NB4 (cell line): ENCODE data around the gene PLCH2.

Source experiments
- DNase-seq: peaks from one replicate; pipeline ENCODE4 v3.0.0; 2010; ENCODE audit warnings: low read depth
- H3K4me3 ChIP-seq: one replicate; pipeline ENCODE4 v1.5.1; 2011; ENCODE audit warnings: mild to moderate bottlenecking, low read depth, low read length, moderate library complexity
- MYC ChIP-seq: IDR thresholded peaks from 2 replicates; pipeline ENCODE4 v1.6.1; 2011; ENCODE audit warnings: low read depth, low read length
- POLR2A ChIP-seq: IDR thresholded peaks from 2 replicates; pipeline ENCODE4 v1.6.1; 2011; ENCODE audit warnings: mild to moderate bottlenecking; ENCODE audit not compliant: insufficient read length; ENCODE audit errors: extremely low read depth
- TF ChIP-seq, protein P1 (sequence below): IDR thresholded peaks from 2 replicates; pipeline ENCODE4 v1.6.1; 2011; ENCODE audit warnings: low read depth, low read length
- TF ChIP-seq, protein P2 (sequence below): IDR thresholded peaks from one replicate; pipeline ENCODE4 v1.5.1; 2012; ENCODE audit warnings: low read depth, low read length

Gene PLCH2

DNA sequence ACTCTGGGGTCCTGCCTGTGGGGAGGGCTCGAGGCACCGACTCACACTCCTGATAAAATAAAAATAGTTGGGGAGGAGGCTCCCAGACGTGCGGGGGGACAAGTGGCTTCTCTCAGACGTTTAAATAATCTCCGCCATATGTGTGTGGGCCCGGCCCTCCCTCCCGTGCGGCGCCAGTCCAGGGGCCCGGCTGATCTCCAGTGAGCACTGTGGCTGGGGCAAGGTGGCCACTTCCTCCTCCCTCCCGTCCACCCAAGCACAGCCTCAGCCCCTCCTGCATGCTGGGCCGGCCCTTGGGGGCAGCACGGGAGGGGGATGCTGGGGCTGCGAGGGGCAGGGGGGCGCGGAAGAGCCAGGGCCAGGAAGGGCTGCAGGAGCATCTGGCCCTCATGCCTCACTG is 4.0 kb upstream of the PLCH2 start:
- TF ChIP-seq, protein P1, sequence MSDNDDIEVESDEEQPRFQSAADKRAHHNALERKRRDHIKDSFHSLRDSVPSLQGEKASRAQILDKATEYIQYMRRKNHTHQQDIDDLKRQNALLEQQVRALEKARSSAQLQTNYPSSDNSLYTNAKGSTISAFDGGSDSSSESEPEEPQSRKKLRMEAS = no peak
- no peak for TF ChIP-seq MYC
- no peak overlapping the region for H3K4me3 ChIP-seq
- no peak for DNase-seq

DNA sequence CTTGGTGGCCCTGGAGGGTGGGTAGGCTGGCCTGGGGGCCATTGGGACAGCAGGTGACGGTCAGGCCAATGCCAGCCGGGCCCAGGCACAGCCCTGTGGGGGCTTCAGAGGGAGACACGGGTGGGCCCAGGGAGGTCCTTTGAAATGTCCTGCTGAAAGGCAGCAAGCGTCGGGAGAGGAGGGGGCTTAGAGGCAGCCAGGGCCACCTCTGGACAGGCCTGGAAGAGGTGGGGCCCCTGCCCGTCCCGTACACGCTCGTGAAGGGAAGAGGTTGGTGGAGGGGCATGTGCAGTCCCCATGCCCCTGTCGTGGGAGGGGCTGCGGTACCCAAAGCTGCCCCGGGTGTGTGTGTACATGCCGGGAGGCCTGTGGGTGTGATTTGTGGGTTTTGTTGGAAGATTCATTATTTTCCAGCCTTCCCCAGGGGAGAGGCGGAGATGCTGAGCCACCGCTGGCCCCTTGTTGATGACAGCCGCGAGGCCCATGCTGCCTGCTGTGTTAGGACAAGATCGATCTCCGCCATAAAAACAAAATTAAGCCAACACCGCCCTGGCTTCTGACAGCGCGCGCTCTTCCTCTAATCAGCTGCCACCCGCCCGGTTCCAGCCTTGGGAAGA is 3.4 kb upstream of the PLCH2 start:
- no peak overlapping the region for H3K4me3 ChIP-seq
- TF ChIP-seq MYC (no peak), POLR2A (no peak)
- TF ChIP-seq, protein P2, sequence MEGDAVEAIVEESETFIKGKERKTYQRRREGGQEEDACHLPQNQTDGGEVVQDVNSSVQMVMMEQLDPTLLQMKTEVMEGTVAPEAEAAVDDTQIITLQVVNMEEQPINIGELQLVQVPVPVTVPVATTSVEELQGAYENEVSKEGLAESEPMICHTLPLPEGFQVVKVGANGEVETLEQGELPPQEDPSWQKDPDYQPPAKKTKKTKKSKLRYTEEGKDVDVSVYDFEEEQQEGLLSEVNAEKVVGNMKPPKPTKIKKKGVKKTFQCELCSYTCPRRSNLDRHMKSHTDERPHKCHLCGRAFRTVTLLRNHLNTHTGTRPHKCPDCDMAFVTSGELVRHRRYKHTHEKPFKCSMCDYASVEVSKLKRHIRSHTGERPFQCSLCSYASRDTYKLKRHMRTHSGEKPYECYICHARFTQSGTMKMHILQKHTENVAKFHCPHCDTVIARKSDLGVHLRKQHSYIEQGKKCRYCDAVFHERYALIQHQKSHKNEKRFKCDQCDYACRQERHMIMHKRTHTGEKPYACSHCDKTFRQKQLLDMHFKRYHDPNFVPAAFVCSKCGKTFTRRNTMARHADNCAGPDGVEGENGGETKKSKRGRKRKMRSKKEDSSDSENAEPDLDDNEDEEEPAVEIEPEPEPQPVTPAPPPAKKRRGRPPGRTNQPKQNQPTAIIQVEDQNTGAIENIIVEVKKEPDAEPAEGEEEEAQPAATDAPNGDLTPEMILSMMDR = no peak
- TF ChIP-seq, protein P1 = no peak
- DNase-seq = no peak

DNA sequence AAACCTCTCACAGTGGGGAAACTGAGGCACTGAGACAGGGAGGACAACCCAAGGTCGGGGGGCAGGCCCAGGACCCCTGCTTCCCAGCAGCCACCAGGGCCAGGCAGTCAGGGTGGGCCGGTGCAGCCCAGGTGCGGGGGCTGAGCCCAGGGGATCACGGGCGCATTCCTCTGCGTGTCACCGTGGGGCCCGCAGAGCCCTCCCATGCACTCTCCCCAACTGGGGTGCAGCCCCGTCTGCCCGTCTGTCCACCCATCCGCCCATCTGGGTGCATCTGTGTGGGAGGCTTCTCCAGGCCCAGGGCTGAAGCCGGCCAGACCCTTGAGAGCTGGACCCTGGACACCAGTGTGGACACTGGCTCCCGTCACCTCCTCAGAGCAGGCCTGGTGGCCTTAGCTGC is 2.9 kb upstream of the PLCH2 start:
- no peak overlapping the region for H3K4me3 ChIP-seq
- TF ChIP-seq, protein P1 = no peak
- TF ChIP-seq, protein P2 = no peak
- TF ChIP-seq MYC = no peak
- TF ChIP-seq POLR2A = no peak
- DNase-seq = no peak

DNA sequence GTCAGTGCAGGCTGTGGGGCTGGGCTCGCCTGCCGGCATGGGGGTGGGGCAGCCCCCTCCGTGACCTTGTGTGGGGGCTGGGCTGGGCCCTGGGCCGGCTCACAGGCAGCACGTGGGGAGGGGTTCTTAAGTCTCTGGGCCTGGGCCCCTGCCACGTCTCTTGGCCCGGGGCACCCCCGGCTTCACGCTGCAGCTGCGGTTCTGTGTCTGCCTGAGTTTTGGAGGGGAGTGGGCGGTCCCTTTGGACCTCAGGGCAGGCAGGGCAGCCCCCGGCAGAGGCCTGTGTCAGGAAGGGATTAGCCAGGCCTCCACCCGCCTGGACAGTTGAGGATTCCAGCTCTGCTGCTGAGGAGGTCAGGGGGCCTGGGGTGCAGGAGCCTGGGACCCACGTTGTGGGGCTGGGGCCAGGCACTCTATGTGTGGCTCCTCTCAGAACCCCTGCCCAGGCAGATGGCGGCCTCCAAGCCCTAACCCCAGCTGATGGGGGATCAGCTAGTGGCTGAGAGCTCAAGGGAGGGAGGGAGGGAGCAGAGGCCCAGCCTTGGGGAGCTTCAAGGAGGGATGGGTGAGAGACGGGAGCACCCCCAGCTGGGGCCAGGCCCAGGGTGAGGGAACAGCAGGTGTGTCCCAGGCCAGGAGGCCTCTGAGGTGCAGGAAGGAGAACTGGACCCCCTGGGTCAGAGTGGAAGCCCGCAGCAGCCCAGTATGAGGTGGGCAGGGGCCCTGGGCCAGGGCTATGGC is 1.8 kb upstream of the PLCH2 start:
- DNase-seq = no peak
- TF ChIP-seq MYC (no peak), POLR2A (no peak)
- TF ChIP-seq, protein P2 = no peak
- TF ChIP-seq, protein P1 = no peak
- no peak overlapping the region for H3K4me3 ChIP-seq

DNA sequence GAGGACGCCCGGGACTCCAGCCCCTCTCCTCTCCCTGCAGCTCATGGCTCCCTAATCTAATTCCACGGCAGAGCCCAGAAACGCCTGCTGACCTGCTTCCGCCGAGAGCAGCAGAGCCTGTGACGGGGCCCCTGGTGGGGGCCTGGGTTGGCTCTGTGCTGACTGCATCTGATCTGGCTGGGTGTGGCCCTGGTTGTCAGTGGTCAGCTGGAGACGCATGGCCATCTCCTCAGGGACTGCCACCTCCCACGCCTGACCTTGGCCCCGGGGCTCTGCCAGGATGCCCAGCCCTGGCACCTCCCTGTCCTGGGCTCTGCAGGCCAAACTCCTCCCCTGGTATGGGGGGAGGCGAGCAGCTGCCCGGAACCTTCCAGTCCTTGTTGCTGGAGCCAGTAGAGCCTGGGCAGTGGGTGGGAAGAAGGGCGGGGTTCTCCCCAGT is 1.1 kb upstream of the PLCH2 start:
- H3K4me3 ChIP-seq = no peak overlapping the region
- DNase-seq = no peak
- TF ChIP-seq POLR2A (no peak), MYC (no peak)
- TF ChIP-seq, protein P1 = no peak
- TF ChIP-seq, protein P2 = no peak

DNA sequence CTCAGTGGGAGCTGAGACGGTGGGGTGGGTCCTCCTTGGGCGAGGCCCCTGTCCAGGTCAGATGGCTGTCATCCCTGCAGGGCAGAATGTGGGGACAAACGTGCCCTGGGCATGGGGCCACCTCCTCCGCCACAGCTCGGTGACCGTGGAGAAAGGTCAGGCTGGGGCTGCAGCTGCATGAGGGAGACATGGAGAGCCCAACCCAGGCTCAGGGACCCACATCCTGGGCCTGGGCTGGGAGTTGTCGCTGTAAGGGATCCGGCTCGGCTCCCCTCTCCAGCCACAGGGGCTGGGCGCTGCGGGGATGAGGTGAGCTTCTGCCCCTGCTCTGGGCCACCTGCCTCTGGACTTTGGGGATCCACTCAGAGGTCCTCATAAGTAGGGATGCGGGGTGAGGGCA is 518 bp upstream of the PLCH2 start:
- TF ChIP-seq, protein P1 = no peak
- no peak for TF ChIP-seq MYC
- TF ChIP-seq, protein P2 = no peak
- no peak for TF ChIP-seq POLR2A
- H3K4me3 ChIP-seq = no peak overlapping the region
- no peak for DNase-seq
